GM12878 (cell line): ENCODE results near the gene CELSR2. TPM values are rescaled to one million over a fixed set of nuclear protein-coding genes. Genes with fewer than 3 reads are reported as not detected.

ENCODE experiments used
- ATAC-seq: fragments of 200-7000 bp; cut with Tn5 transposase; 3 replicates; pipeline ENCODE4 v1.9.1; 2020; ENCODE audit warnings: mild to moderate bottlenecking, moderate library complexity
- BruUV-seq: library from RNA; stranded (reverse); fragments of 400-500 nt; replicated peaks from 2 replicates; lab custom pipeline; 2021; lab: Mats Ljungman, UMichigan
- CTCF ChIA-PET: fragments of 300-600 bp; sonication (Branson Sonifier 250); formaldehyde crosslinking; extraction: SDS; loops from one replicate; lab custom pipeline; 2021; ENCODE audit warnings: inconsistent platforms; lab: Yijun Ruan, JAX
- POLR2A ChIA-PET: fragments of 350-600 bp; formaldehyde crosslinking; extraction: SDS; loops from one replicate; lab custom pipeline; 2021; ENCODE audit warnings: inconsistent platforms; lab: Charles Lee
- RAD21 ChIA-PET: fragments of 300-600 bp; sonication (Branson Sonifier 250); formaldehyde crosslinking; loops from one replicate; lab custom pipeline; 2023; ENCODE audit warnings: antibody characterized with exemption; ENCODE audit not compliant: unreplicated experiment; lab: Charles Lee
- SMC1A ChIA-PET: fragments of 300-600 bp; sonication (Branson Sonifier 250); formaldehyde crosslinking; loops from one replicate; lab custom pipeline; 2023; ENCODE audit not compliant: unreplicated experiment, uncharacterized antibody; lab: Charles Lee
- DNase-seq: peaks from one replicate; pipeline ENCODE4 v3.0.0-alpha.2; 2011; ENCODE audit warnings: low read depth, low spot score
- FAIRE-seq: peaks from 3 replicates; lab custom pipeline; 2011; peaks lifted over from hg19 to GRCh38; lab: Jason Lieb, UNC
- H2AFZ ChIP-seq: 2 replicates; pipeline ENCODE4 v1.6.0; 2011; ENCODE audit warnings: low read depth, low read length, control low read depth; ENCODE audit not compliant: control insufficient read depth
- H3K27ac ChIP-seq: 2 replicates; pipeline ENCODE4 v1.5.1; 2011; ENCODE audit warnings: control low read depth; ENCODE audit not compliant: control insufficient read depth, insufficient read depth
- H3K27me3 ChIP-seq, 2 experiments: replicated peaks in 1 of 2; 2 replicates each; pipeline versions ENCODE4 v1.6.0 to v1.6.1; 2011; ENCODE audit warnings: low read length in 1 of 2; ENCODE audit not compliant: control insufficient read depth in 2 of 2, insufficient read depth in 2 of 2
- H3K36me3 ChIP-seq, 2 experiments: 2 replicates each; pipeline ENCODE4 v1.5.1; 2011; ENCODE audit warnings: low read length in 1 of 2; ENCODE audit not compliant: control insufficient read depth in 2 of 2, insufficient read depth in 2 of 2
- H3K4me1 ChIP-seq: 2 replicates; pipeline ENCODE4 v1.6.1; 2011; ENCODE audit warnings: mild to moderate bottlenecking, low read length, moderate library complexity, mixed read lengths; ENCODE audit not compliant: control insufficient read depth, insufficient read depth
- H3K4me2 ChIP-seq: 2 replicates; pipeline ENCODE4 v1.6.0; 2011; ENCODE audit warnings: control low read depth; ENCODE audit not compliant: control insufficient read depth, insufficient read depth
- H3K4me3 ChIP-seq: fragments of 200-600 bp; sonication (generic); 2 replicates; pipeline ENCODE4 v1.5.1; 2016
- H3K79me2 ChIP-seq: 2 replicates; pipeline ENCODE4 v1.6.0; 2011; ENCODE audit warnings: low read length; ENCODE audit not compliant: control insufficient read depth, insufficient read depth
- H3K9ac ChIP-seq: 2 replicates; pipeline ENCODE4 v1.8.0; 2011; ENCODE audit warnings: low read length, control low read depth, mixed read lengths; ENCODE audit not compliant: control insufficient read depth, insufficient read depth
- H3K9me3 ChIP-seq: replicated peaks from 3 replicates; pipeline ENCODE4 v1.5.1; 2011; ENCODE audit warnings: mild to moderate bottlenecking, low read length; ENCODE audit not compliant: control insufficient read depth, insufficient read depth
- H4K20me1 ChIP-seq: 2 replicates; pipeline ENCODE4 v1.6.0; 2011; ENCODE audit not compliant: control insufficient read depth, insufficient read depth
- BACH1 ChIP-seq: fragments of 450-650 bp; IDR thresholded peaks from 2 replicates; pipeline ENCODE4 v1.6.1; 2017; ENCODE audit warnings: mild to moderate bottlenecking, borderline replicate concordance
- EP300 ChIP-seq, 2 experiments: fragments of 150-350 bp in 1 of 2; IDR thresholded peaks; 2 replicates each; pipeline ENCODE4 v1.6.1; 2011 to 2012; ENCODE audit warnings: low read depth in 2 of 2, low read length in 2 of 2, borderline replicate concordance in 1 of 2, improper control_type of control experiment in 1 of 2, inconsistent platforms in 1 of 2; ENCODE audit not compliant: control insufficient read depth in 1 of 2
- ESRRA ChIP-seq: IDR thresholded peaks from 2 replicates; pipeline ENCODE4 v1.6.1; 2012; ENCODE audit warnings: mild to moderate bottlenecking, low read length, improper control_type of control experiment
- FOXM1 ChIP-seq: IDR thresholded peaks from 2 replicates; pipeline ENCODE4 v1.6.1; 2012; ENCODE audit warnings: low read depth, mild to moderate bottlenecking, inconsistent platforms, low read length, moderate library complexity
- HCFC1 ChIP-seq: fragments of 150-350 bp; IDR thresholded peaks from 2 replicates; pipeline ENCODE4 v1.6.1; 2014; ENCODE audit warnings: low read length
- HDAC2 ChIP-seq: fragments of 200-600 bp; sonication (generic); IDR thresholded peaks from 2 replicates; pipeline ENCODE4 v1.6.1; 2017
- HDAC6 ChIP-seq: fragments of 200-600 bp; sonication (generic); IDR thresholded peaks from one replicate; pipeline ENCODE4 v1.8.0; 2017; ENCODE audit warnings: antibody characterized with exemption; ENCODE audit not compliant: unreplicated experiment
- HDGF ChIP-seq: fragments of 450-650 bp; IDR thresholded peaks from 2 replicates; pipeline ENCODE4 v1.6.1; 2016; ENCODE audit warnings: antibody characterized with exemption
- JUNB ChIP-seq: IDR thresholded peaks from 2 replicates; pipeline ENCODE4 v1.6.1; 2016; ENCODE audit warnings: antibody characterized with exemption, mild to moderate bottlenecking
- KLF5 ChIP-seq: fragments of 450-650 bp; IDR thresholded peaks from 2 replicates; pipeline ENCODE4 v1.6.1; 2014; ENCODE audit warnings: mild to moderate bottlenecking; ENCODE audit not compliant: partially characterized antibody
- MAX ChIP-seq: IDR thresholded peaks from 2 replicates; pipeline ENCODE4 v1.6.1; 2012; ENCODE audit warnings: low read depth, low read length, improper control_type of control experiment
- MLLT1 ChIP-seq: fragments of 450-650 bp; IDR thresholded peaks from 2 replicates; pipeline ENCODE4 v1.6.1; 2016; ENCODE audit warnings: mild to moderate bottlenecking
- PML ChIP-seq: IDR thresholded peaks from 2 replicates; pipeline ENCODE4 v1.6.1; 2012; ENCODE audit warnings: low read length, inconsistent platforms
- SIX5 ChIP-seq: IDR thresholded peaks from 2 replicates; pipeline ENCODE4 v1.6.1; 2011; ENCODE audit warnings: mild to moderate bottlenecking, low read depth, low read length, moderate library complexity; ENCODE audit not compliant: severe bottlenecking
- SMAD1 ChIP-seq: fragments of 450-650 bp; IDR thresholded peaks from 2 replicates; pipeline ENCODE4 v1.6.1; 2018; ENCODE audit warnings: mild to moderate bottlenecking, low read depth; ENCODE audit not compliant: partially characterized antibody
- YBX1 ChIP-seq: fragments of 450-650 bp; IDR thresholded peaks from 2 replicates; pipeline ENCODE4 v1.6.1; 2016; ENCODE audit warnings: antibody characterized with exemption
- WGBS: methylation state at CpG from one replicate; pipeline ENCODE4 v1.1.6; 2016; ENCODE audit warnings: low lambda C conversion rate; ENCODE audit not compliant: insufficient replicate concordance, insufficient coverage; ENCODE audit errors: missing lambda C conversion rate; 5-methylcytosine and 5-hydroxymethylcytosine counted together
- in situ Hi-C: fragments of 300-500 bp; cut with MboI; formaldehyde crosslinking; loops from 9 replicates; pipeline ENCODE4 v1.14.3; 2018; ENCODE audit warnings: mixed read lengths
- intact Hi-C: fragments of 100-400 bp; cut with micrococcal nuclease; formaldehyde crosslinking; loops from one replicate; pipeline ENCODE4 v1.14.2; 2022; ENCODE audit not compliant: unreplicated experiment
- polyA plus RNA-seq, 11 experiments: library from polyadenylated mRNA; depleted of rRNA in 4 of 11; unstranded in 6 of 11; stranded (reverse) in 5 of 11; fragments of >200 nt; fragmentation: Nextera tagmentation in 4 of 11; fragmentation: Illumina TruSeq in 1 of 11; extraction: Ambion mirVana in 4 of 11; extraction: Trizol in 1 of 11; gene quantifications; 1 replicate in 1 of 11; 2 replicates in 10 of 11; pipeline versions ENCODE4 v1.2.1 to v1.2.3, GENCODE V29; 2011 to 2016; ENCODE audit warnings: inconsistent platforms in 2 of 11, missing spikeins in 2 of 11, low read depth in 1 of 11
- total RNA-seq, 4 experiments: library from RNA; depleted of rRNA in 3 of 4; stranded (reverse); fragments of >200 nt in 3 of 4; fragmentation: Illumina TruSeq in 1 of 4; extraction: Trizol in 1 of 4; gene quantifications; 2 replicates each; pipeline versions ENCODE4 v1.2.1 to v1.2.3, GENCODE V29; 2013 to 2021
- TF ChIP-seq, protein P1 (sequence below): IDR thresholded peaks from 2 replicates; pipeline ENCODE4 v1.6.1; 2011; ENCODE audit warnings: borderline replicate concordance, low read depth, mild to moderate bottlenecking, moderate library complexity, low read length; ENCODE audit not compliant: insufficient read depth, poor library complexity, severe bottlenecking
- TF ChIP-seq, protein P2 (sequence below): fragments of 450-650 bp; formaldehyde crosslinking; IDR thresholded peaks from 2 replicates; pipeline ENCODE4 v1.5.0; 2022; ENCODE audit warnings: mild to moderate bottlenecking, missing genetic modification characterization

Gene CELSR2
- total and polyA plus RNA-seq, 10 of the 15 experiments (the other 5 are each of a cell fraction or from before 2014, with no cell fraction given), result under 0.01 to 0.15 (median 0.04) TPM; not detected in 2

- no peak for TF ChIP-seq HDAC2
- TF ChIP-seq SMAD1, result no peak
- TF ChIP-seq HDGF, result no peak
- no peak for TF ChIP-seq JUNB
- no peak for TF ChIP-seq MLLT1
- TF ChIP-seq HCFC1, result no peak
- no peak for TF ChIP-seq FOXM1
- no peak for TF ChIP-seq MAX
- TF ChIP-seq, protein P1, sequence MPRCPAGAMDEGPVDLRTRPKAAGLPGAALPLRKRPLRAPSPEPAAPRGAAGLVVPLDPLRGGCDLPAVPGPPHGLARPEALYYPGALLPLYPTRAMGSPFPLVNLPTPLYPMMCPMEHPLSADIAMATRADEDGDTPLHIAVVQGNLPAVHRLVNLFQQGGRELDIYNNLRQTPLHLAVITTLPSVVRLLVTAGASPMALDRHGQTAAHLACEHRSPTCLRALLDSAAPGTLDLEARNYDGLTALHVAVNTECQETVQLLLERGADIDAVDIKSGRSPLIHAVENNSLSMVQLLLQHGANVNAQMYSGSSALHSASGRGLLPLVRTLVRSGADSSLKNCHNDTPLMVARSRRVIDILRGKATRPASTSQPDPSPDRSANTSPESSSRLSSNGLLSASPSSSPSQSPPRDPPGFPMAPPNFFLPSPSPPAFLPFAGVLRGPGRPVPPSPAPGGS, result no peak
- no peak for TF ChIP-seq KLF5
- no peak for TF ChIP-seq EP300 (IDR thresholded peaks at IDR 0.05; ENCODE audit: borderline replicate concordance in 1 of 2, control insufficient read depth in 1 of 2, low read depth in 2 of 2, low read length in 2 of 2)
- no peak for TF ChIP-seq HDAC6
- no peak for TF ChIP-seq ESRRA
- no peak for TF ChIP-seq PML
- TF ChIP-seq SIX5, result no peak
- no peak for TF ChIP-seq BACH1
- no peak for TF ChIP-seq YBX1
- TF ChIP-seq, protein P2, sequence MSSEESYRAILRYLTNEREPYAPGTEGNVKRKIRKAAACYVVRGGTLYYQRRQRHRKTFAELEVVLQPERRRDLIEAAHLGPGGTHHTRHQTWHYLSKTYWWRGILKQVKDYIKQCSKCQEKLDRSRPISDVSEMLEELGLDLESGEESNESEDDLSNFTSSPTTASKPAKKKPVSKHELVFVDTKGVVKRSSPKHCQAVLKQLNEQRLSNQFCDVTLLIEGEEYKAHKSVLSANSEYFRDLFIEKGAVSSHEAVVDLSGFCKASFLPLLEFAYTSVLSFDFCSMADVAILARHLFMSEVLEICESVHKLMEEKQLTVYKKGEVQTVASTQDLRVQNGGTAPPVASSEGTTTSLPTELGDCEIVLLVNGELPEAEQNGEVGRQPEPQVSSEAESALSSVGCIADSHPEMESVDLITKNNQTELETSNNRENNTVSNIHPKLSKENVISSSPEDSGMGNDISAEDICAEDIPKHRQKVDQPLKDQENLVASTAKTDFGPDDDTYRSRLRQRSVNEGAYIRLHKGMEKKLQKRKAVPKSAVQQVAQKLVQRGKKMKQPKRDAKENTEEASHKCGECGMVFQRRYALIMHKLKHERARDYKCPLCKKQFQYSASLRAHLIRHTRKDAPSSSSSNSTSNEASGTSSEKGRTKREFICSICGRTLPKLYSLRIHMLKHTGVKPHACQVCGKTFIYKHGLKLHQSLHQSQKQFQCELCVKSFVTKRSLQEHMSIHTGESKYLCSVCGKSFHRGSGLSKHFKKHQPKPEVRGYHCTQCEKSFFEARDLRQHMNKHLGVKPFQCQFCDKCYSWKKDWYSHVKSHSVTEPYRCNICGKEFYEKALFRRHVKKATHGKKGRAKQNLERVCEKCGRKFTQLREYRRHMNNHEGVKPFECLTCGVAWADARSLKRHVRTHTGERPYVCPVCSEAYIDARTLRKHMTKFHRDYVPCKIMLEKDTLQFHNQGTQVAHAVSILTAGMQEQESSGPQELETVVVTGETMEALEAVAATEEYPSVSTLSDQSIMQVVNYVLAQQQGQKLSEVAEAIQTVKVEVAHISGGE, result no peak
- Histone ChIP-seq H3K36me3 (no peaks in the 10 kb centered on the region), H3K27me3 (peaks cover 0 to 3% of the 10 kb centered on the region in 2 experiments; a peak in 2 of 4 replicates), H3K4me1 (peaks cover 5% of the 10 kb centered on the region; the same call in 1 of the 2 replicates), H3K9me3 (no peaks in the 10 kb centered on the region), H3K27ac (no peak overlapping the region), H3K4me2 (no peak overlapping the region), H3K4me3 (no peak overlapping the region), H3K79me2 (no peaks in the 10 kb centered on the region), H4K20me1 (no peaks in the 10 kb centered on the region), H3K9ac (no peak overlapping the region), H2AFZ (no peak overlapping the region)
- ChIA-PET POLR2A (no interaction called here), CTCF (interaction anchor here (0.6 to 1.9 kb wide), 2 partner anchors 20 to 132 kb away, joined by 3 to 7 read pairs; no protein-coding TSS in a partner anchor), RAD21 (no interaction called here), SMC1A (interaction anchor here (1.3 to 2.7 kb wide), 2 partner anchors 10 to 14 kb away, joined by 3 to 9 read pairs; partner anchors contain the start of genes MYBPHL and PSRC1)
- DNase-seq (no peak), FAIRE-seq (no peak), ATAC-seq (no peak)
- WGBS, result 64% methylated on average over 16 of the region's 16 CpGs
- in situ Hi-C loops, result no loop called here
- intact Hi-C loops, result no loop called here
- no TSS peak for BruUV-seq
Measured at GRCh38 chr1:109296782-109297181, 47.4 kb downstream of the CELSR2 start.
